KG1 (cell line): ENCODE data around the gene ME3.

Experiments used
- DNase-seq: peaks from one replicate; lab custom pipeline; 2025; lab: John Stamatoyannopoulos, UW

ME3 gene

DNA sequence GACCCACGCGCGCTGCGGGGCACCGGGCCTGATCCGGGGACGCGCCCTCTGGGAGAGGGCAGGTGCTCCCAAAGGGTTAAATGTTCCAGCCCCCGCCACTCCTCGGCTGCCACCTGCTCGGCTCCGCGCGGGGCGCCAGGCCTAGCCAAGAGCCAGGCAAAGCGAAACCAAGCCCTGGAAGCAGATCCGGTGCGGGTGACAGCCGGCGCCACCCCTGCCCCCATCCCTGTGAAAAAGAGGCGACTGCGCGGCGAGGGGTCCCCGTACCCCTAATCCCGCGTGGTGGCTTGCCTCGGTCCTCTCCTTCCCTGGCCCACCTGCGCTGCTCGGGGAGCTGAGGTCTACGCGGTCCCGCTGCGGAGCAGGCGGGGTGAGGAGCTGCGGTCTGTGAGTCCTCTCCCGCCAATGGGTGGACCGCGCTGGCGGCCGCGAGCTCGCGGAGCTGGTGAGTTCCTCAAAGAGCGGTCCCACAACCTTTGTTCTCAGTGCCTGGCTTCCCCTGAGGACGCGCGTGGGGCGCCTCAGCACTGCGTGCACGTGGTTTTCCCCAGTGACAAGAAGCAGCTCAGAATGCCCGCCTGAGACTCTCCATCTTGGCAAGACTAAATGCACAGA is at the start of gene ME3:
ME3 (minus strand) TSS at position 610 of the 615 bp plus-strand sequence.
- peak; percentile 67 for DNase-seq

DNA sequence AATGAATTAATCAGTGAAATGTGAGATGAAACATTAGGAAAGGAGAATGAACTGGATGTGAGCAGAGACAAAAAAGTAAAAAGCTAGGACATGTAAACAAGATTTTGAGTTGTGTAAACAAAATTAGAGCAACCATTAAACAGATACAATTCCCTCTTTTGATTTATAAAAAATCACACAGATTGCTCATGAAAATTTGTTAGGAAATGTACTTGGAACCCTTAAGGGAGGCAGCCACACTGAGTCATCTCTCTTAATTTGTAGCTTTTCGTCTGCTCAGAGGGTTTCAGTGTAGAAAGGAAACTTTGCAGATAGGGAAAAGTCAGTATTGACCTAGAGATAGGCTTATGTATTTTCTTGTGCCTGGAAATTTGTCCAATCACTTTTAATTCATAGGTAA is 49.6 kb upstream of the ME3 start:
- no peak for DNase-seq

DNA sequence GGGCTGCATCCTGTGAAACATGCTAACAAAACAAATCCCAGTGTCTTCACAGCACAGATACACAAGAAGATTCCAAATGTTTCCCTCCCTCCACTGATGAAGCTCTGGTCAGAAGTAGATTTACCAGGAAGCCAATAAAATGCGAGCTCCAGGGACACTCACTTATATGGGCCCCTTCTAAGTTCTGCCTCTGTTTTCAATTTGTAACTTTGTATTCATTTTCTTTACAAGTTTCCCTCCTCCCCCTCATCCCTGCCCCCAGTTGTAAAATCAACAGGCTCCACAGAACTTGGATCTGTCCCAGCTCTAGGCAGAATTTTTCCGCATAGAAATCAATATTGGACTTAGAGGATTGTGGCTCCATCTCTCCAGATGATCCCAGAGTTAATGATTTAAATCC is 48.1 kb upstream of the ME3 start:
- no peak for DNase-seq

DNA sequence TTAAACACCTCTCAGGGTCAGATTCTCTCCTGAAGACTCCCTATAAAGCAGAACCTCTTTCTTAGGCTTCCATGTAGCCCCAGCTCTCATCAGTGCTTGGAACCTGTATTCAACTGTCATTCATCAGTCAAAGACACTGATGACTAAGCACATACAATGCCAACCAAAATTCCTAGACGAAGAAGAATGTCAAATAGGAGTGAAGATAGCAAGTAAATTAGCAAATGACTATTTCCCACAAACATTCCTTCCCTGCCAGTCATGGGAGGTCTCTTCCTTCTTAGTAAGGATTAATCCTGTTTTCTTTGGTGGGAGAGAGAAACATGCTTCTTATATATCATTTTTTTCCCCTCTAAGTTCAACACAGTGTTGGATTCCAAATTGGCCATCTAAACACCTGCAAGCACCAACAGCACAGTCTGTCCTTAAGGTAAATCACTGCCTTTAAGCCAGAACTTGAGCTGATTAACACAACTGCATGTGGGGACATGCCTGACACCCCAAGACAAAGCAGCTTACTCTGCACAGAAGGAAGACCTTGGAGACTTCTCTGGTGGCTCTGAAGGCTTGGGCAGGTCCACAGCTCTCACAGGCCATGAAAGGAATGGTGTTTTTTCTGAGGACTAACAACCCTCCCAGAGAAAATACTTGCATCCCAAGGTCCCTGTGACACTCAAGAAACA is 47.5 kb upstream of the ME3 start:
- DNase-seq = no peak

DNA sequence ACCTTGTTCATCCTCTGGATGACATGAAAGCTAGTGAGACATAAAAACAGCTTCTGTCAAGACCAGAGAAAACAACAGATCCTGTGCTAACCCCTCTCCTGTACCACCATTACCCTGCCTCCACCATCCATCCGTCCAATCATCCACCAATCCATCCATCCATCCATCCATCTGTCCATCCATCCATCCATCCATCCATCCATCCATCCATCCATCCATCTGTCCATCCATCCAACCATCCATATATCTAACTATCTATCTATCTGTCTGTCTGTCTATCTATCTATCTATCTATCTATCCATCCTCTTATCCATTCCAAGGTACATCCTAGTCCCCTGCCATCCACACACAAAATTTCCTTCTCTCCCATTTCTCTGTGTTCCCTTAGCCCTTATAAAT is 46.6 kb upstream of the ME3 start:
- DNase-seq = no peak

DNA sequence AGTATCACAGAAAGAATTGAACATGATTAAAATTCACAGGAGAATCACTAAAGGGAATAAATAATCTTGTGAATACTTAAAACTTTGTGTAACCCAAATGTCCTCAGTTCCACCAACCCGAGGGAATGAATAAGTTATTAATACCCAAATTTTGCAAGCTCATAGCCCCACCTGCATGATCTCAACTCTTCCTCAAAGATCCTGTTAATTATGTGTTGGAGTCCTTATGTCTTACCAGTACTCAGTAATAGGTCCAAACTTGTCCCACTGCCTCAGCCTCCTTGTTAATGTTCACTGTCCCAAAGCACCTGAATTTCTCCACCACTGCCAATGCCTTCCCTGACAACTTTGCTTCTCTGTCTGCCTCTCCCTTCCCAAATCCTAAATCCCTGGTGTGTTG is 46.1 kb upstream of the ME3 start:
- DNase-seq = no peak

DNA sequence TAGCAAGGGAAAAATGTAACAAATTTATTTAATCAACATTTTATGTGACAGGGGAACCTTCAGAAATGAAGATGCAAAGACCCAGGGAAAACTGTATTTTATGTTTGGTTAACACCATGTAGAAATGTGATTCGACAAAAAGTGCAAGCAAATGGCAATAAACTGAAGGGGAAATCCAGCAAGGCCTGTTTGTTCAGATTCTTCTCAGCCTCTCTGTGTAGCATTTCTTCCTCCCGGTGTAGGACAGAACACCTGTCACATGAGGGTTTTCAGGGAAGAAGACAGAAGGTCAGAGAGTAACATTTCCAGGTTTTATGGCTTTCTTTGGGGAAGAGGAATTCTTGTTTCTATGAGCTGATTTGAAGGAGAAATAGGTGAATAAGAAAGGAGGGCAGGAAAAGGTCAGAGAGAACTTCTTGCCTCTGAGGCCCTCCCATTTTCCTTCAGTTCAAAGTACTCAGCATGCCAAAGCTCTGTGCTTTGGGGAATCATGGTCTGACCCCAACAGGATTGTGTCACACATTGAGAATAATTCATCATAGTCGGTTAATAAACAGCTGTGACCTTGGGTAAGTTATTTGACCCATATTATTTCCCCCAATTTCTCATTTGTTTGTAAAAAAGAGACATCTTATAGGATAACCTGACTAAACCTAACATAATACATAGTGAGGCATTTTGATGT is 45.5 kb upstream of the ME3 start:
- no peak for DNase-seq

DNA sequence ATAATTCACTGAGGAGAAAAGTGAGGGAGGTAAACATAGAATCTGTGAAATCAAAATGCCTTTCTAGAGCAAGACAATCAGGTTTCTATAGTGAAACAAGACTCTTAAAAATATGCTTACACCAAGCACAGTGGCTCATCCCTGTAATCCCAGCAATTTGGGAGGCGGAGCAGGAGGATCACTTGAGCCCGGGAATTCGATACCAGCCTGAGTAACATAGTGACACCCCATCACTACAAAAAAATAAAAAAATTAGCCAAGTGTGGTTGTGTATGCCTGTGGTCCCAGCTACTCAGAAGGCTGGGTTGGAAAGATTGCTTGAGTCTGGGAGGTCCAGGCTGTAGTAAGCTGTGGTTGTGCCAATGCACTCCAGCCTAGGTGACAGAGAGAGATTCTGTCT is 43.2 kb upstream of the ME3 start:
- DNase-seq = no peak

DNA sequence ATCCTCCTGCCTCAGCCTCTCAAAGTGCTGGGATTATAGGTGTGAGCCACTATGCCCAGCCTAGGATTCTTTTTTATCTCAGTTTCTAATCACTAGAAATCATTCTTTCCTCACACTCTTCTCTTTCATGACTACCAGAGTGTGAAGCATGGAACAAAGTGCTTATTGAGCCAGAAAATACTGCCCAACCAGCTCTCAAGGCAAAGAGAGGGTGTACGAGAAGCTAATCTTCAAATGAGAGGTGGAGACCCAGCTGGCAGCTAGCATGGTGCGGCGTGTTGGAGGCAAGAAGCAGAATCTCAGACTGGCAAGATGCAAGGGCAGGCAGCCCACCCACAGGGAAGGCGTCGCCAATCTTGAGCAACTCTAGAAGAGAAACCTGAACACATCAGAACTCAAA is 41.1 kb upstream of the ME3 start:
- no peak for DNase-seq

DNA sequence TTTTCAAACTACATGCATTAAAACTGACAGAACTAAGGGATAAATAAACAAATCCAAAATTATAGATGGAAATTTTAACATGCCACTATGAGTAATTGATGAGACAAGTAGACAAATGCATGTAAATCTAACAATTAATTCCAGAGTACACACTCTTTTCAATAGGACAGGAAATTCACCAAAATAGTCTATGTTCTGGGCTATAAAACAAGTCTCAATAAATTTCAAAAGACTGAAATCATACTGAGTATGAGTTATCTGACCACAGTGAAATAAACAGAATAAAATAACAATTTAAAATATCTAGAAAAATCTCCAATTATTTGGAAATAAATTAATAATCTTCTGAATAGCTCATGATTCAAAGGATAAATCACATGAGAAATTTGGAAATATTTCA is 38.5 kb upstream of the ME3 start:
- no peak for DNase-seq

DNA sequence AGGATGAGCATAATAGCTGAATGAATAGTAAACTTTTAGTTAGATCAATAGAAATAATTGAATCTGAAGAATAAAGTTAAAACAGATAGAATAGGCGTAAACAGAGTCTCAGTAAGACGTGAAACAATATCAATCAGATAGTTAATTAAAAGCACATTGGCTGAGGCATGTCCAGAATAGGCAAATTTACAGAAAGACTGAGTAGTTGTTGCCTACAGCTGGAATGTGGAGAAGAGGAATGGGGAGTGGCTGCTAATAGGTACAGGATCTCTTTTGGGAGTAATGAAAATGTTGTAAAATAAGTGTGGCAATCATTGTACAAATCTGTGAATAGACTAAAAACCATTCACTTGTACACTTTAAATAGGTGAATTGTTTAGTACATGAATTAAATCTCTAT is 36.3 kb upstream of the ME3 start:
- no peak for DNase-seq

DNA sequence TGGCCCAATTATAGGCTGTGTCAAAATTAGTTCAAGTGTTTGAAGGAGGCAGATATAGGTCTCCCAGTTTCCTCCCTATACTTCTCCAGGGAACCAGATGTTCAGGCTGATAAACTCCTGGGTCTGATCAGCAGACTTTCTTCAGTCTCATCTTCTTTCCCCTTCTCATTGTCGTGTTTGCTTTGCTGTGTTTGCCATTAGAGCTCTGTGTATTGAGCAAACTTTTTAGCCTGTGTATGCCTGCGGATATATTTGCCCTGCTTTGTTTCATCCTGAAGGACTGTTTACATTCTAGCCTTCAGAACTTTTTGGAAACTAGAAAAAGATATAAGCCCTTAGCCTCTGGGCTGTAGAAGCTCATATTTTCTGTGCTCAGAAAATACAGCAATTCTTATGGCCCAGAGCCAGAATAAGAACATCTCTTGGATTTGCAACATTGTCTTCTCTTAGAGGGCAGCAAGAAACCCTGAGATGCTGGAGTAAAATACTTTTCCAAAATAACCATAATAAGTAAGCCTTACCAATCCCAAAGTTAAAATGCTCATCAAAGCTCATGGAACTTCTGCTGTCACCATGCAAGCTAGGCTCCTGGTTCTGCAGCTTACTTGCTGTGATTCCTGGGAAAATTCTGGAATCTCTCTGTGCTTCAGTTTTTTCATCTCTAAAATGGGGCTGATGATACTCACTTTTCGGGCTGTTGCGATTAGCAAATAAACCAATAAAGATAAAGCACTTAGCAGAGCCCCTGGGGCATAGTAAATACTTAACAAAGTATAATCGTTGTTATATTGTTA is 34.1 kb upstream of the ME3 start:
- DNase-seq = no peak

DNA sequence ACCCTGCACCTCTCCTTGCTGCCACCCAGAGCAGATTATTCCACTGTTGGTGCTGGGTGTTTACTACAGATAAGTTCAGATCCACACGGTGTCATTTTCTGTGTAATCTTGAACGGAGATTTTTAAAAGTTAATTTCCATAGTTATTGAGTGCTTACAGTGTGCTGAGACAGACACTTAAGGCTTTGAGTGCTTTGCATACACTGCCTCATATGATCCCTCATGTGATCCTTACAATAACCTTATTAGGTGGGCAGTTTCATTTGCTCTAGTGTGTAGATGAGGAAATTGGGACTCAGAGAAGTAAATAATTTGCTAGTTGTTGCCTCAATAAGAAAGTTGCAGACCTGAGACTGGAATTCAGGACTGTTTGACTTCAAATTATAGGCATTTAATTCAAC is 32.3 kb upstream of the ME3 start:
- DNase-seq = no peak

DNA sequence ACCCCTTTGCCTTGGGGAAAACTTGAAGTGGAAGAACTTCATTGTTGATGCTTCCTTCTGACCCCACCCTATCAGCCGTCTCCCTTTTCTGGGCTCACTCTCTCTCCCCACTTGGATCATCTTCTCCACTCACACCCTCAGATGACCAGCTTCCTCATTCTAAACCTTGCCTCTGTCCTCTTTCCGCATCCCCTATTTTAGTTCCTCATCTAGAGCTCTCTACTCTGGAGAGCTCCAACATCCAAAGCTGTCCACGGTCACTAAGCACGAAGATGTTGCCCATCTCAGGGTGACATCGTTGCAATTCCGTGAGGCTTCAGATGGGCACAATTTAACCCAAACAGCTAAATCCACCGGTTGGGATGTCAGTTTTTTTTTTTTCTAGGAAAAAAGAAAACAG is 31.6 kb upstream of the ME3 start:
- DNase-seq = no peak

DNA sequence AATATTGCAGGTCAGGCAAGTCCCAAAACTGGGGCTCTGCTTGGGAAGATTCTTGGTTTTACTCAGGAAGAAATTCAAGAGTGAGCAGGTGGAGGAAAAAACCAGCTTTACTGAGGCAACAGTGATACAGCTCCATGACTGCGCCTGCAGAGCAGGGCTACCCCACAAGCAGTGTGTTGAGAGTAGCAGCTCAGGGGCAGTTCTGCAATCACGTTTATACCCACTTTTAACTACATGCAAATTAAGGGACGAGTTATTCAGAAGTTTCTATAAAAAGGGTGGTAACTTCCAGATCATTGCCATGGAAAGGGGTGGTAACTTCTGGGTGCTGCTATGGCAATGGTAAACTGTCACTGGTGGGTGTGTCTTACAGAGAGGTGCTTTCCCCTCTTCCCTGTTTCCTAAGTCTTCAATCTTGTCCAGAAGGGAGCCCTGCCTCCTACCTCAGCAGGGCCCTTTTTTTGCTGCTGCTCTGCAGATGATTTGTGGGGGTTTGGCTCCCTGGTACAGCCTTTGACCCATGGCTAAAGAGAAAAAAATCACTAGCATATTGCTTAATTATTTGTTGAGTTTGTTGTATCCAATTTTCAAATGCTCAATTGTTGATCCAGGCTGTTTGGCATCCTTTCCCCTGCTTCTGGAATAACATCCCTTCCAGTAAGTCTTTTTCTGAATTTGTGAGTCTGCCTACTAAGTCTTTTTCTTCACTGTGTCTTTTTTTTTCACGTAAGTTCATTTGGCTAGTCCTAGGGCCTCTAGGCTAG is 30.0 kb upstream of the ME3 start:
- no peak for DNase-seq

DNA sequence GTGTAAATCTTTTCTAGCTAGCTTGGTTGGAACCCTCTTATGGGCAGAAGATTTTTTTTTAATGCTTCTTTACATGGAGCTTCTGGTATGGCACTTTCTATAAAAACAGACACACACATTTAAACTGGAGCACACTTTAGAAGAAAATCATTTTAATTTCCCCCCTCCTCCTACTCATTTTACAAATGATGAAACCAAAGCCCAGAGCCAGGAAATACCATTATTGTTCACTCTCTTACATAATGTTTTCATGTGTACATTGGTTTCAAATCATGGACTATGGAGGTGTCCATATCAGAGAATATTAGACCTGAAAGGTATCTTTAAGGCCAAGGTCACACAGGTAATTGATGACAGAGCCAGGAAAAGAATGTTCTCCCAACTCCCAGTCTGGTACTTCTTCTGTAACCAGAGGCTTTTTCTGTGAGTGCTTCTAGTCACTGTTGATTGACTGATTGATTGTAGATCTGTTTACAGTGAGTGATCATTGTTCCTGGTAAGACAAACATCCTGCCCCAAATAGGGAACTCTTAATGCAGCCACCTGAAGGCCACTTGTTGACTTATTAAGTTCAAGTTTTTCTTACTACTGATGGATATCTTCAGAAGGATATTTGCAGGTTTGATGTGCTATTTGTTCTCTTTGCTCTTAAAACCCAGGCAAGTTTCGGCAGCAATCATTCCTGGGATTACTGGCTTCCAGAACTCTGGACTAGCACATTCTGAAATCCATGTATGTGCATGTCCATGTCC is 26.8 kb upstream of the ME3 start:
- DNase-seq = no peak

DNA sequence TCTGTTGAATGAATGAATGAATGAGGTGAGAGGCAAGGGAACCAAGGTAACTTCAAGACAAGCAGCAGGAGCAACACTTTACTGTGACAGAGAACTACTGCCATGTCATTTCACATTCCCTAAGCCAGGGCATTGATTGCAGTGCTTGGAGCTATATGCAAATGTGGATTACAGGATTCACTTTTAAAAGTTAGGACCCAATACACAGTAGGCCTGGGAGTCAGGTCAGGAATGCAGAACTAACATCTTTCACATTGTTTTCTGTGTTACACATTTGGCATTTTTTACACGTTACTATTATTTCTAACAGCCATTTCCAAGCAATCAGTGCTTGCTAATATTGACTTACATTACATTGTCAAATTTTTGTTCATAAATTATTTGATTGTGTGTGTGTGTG is 26.2 kb upstream of the ME3 start:
- DNase-seq = no peak

DNA sequence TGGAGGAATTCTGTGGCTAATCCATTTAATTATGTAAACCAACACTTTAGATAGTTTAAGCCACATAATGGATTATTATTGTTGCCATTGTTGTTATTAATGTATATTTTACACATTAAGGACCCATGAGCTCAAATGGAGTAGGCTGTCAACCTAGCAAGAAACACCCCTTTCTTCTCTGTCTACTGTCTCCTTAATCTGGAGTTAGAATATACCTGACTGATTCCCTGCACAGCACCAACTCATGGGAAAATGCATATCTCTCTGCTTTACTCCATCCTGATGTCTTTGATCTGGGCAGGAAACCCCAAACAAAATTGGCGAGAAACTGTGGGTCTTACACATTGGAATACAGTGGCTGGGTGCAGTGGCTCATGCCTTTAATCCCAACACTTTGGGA is 24.0 kb upstream of the ME3 start:
- DNase-seq = no peak

DNA sequence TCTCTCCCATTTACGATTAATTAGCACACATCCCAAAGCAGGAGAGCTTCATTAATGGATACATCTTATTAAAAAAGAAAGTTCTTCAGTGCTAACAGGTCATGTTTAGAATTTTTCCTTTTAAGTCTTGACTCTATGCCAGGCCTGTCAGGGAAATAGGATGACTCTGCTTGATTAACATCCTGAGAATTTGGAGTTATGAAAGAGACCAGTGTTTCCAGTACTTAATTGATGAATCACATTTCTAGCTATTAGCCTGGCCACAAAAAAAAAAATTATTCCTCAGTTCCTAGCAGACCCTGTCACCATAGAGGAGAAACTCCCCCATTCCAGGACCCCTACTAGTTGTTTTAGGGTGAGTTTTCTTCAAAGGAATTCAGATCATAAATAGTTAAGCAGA is 23.6 kb upstream of the ME3 start:
- no peak for DNase-seq

DNA sequence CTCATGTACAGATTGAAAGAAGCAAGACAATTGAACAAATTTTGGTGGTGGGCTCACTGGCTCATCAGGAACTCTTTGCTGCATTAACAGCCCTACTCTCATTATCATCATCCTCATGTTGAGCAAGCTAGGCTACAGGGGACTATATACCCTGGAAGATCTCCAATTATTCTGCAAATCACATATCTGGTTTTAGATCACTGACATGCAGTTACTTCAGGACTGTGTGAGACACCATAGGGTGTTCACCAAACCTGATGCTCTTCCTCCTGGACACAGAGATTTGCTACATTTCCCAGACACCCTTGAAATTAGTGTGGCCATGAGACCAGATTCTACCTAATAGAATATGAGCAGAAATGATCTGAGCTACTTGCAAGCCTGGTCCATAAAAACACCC is 23.0 kb upstream of the ME3 start:
- DNase-seq = no peak

DNA sequence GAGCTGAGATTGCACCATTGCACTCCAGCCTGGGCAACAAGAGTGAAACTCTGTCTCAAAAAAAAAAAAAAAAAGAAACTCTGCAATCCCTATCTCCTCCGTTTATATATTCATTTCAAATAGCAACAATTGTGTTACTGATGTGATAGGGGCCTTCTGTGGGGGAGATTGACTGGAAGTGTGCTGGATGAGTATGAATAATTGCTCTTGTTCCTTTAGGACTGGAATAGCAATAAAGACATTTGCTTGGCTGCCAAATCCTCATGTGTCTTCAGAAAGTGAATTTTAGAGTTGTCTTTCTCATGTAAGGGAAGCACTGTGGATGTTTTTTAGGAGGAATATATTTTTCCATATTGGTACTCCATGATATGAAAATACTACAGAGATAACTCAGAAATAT is 21.1 kb upstream of the ME3 start:
- no peak for DNase-seq
